Measurements from ENCODE around the gene SCGN. TPM values are rescaled to one million over a fixed set of nuclear protein-coding genes. Genes with fewer than 3 reads are reported as not detected.

SCGN gene
- total and polyA plus RNA-seq, 11 donors = 0.27 to 12.0 (median 1.1) TPM; not detected in 3

GRCh38 chr6:25731721-25732120, 79.7 kb downstream of the SCGN start:
- 85 to 93% (median 88%) methylated on average over 15 of the region's 15 CpGs for WGBS, 4 donors
- no peak for DNase-seq
- H3K4me1 ChIP-seq = no peaks in the 10 kb centered on the region
- H3K4me3 ChIP-seq = no peak overlapping the region
- no peak overlapping the region for H3K27ac ChIP-seq
- peaks cover 0 to 4% (median 0%) of the 10 kb centered on the region in 12 donors for H3K9me3 ChIP-seq
- no peak for TF ChIP-seq POLR2A (IDR thresholded peaks at IDR 0.05)
- no peaks in the 10 kb centered on the region for H3K36me3 ChIP-seq
- intact Hi-C loops (cut with DNase I) = no loop called here
- no peak for ATAC-seq
- H3K27me3 ChIP-seq = peaks cover 0 to 38% (median 6%) of the 10 kb centered on the region in 9 donors

- intact Hi-C loops (cut with DNase I) = no loop called here
- Histone ChIP-seq H3K36me3 (no peaks in the 10 kb centered on the region), H3K27me3 (peaks cover 0 to 38% (median 9%) of the 10 kb centered on the region in 9 donors), H3K9me3 (peaks cover 0 to 13% (median 6%) of the 10 kb centered on the region in 12 donors), H3K4me3 (no peak overlapping the region), H3K27ac (no peak overlapping the region), H3K4me1 (no peaks in the 10 kb centered on the region)
- TF ChIP-seq POLR2A (IDR thresholded peaks at IDR 0.05) = no peak
- TF ChIP-seq, protein P1, sequence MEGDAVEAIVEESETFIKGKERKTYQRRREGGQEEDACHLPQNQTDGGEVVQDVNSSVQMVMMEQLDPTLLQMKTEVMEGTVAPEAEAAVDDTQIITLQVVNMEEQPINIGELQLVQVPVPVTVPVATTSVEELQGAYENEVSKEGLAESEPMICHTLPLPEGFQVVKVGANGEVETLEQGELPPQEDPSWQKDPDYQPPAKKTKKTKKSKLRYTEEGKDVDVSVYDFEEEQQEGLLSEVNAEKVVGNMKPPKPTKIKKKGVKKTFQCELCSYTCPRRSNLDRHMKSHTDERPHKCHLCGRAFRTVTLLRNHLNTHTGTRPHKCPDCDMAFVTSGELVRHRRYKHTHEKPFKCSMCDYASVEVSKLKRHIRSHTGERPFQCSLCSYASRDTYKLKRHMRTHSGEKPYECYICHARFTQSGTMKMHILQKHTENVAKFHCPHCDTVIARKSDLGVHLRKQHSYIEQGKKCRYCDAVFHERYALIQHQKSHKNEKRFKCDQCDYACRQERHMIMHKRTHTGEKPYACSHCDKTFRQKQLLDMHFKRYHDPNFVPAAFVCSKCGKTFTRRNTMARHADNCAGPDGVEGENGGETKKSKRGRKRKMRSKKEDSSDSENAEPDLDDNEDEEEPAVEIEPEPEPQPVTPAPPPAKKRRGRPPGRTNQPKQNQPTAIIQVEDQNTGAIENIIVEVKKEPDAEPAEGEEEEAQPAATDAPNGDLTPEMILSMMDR (IDR thresholded peaks at IDR 0.05) = no peak
- ATAC-seq (no peak), DNase-seq (no peak)
- 42 to 51% (median 46%) methylated on average over 26 to 30 of the region's 30 CpGs for WGBS, 4 donors
Measured at GRCh38 chr6:25732468-25733198, 80.6 kb downstream of the SCGN start.

- H3K27me3 ChIP-seq = peaks cover 0 to 29% (median 9%) of the 10 kb centered on the region in 9 donors
- DNase-seq = no peak
- no peaks in the 10 kb centered on the region for H3K4me1 ChIP-seq
- TF ChIP-seq, protein P1 (IDR thresholded peaks at IDR 0.05) = no peak
- TF ChIP-seq POLR2A (IDR thresholded peaks at IDR 0.05) = no peak
- H3K4me3 ChIP-seq = no peak overlapping the region
- H3K36me3 ChIP-seq = no peaks in the 10 kb centered on the region
- H3K9me3 ChIP-seq = peaks cover 0 to 18% (median 7%) of the 10 kb centered on the region in 12 donors
- no peak overlapping the region for H3K27ac ChIP-seq
- intact Hi-C loops (cut with DNase I) = no loop called here
- no peak for ATAC-seq
Measured at GRCh38 chr6:25735261-25735660, 83.2 kb downstream of the SCGN start.

GRCh38 chr6:25743868-25744267, 91.9 kb downstream of the SCGN start:
- Histone ChIP-seq H3K36me3 (no peaks in the 10 kb centered on the region), H3K27ac (no peak overlapping the region), H3K27me3 (no peaks in the 10 kb centered on the region), H3K4me3 (no peak overlapping the region), H3K4me1 (no peaks in the 10 kb centered on the region), H3K9me3 (no peaks in the 10 kb centered on the region)
- no peak for DNase-seq
- intact Hi-C loops (cut with DNase I) = no loop called here
- no peak for ATAC-seq
- TF ChIP-seq, protein P1 (IDR thresholded peaks at IDR 0.05) = no peak
- TF ChIP-seq POLR2A (IDR thresholded peaks at IDR 0.05) = no peak

DNA sequence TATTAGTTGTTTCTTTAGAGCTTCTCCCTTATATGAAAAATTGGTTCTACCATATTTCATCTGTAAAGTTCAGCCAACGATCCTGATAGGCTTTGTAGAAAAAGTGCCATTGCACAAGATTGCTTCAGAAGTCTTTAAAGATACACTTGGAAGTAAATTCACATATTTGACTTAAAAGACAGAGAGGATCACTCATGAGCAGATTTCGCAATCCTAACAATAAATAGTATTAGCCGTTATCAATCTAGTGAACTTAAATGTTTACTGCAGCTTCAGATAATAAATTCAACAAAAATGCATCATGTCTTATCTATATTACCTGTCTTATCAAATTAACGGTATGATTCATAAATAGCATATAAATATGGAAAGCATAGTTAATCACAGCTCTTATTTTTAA, 93.8 kb downstream of the SCGN start:
- DNase-seq (no peak), ATAC-seq (no peak)
- no peaks in the 10 kb centered on the region for H3K4me1 ChIP-seq
- intact Hi-C loops (cut with DNase I) = no loop called here
- WGBS, 4 donors = 84 to 86% (median 85%) methylated on average over 4 of the region's 4 CpGs
- TF ChIP-seq, protein P1 (IDR thresholded peaks at IDR 0.05) = no peak
- TF ChIP-seq POLR2A (IDR thresholded peaks at IDR 0.05) = no peak
- H3K27me3 ChIP-seq = no peaks in the 10 kb centered on the region
- no peak overlapping the region for H3K4me3 ChIP-seq
- no peaks in the 10 kb centered on the region for H3K36me3 ChIP-seq
- H3K27ac ChIP-seq = no peak overlapping the region
- no peaks in the 10 kb centered on the region for H3K9me3 ChIP-seq
